Measurements from ENCODE around the gene ARL2.
"Not testable (repeated sequence)": the region's sequence is repeated elsewhere in the genome, so short reads cannot be mapped to it uniquely, and the experiment has no call there.

The ARL2 gene

GRCh38 chr11:64976651-64977050 is 37.3 kb upstream of the ARL2 start:
- ChIA-PET CTCF (no interaction called here), POLR2A (ENCODE audit: low non-redundant PET) (no interaction called here)
- H3K27ac ChIP-seq, result no peak overlapping the region
- DNase-seq (ENCODE audit: low spot score), result no peak
- TF ChIP-seq, protein P1, sequence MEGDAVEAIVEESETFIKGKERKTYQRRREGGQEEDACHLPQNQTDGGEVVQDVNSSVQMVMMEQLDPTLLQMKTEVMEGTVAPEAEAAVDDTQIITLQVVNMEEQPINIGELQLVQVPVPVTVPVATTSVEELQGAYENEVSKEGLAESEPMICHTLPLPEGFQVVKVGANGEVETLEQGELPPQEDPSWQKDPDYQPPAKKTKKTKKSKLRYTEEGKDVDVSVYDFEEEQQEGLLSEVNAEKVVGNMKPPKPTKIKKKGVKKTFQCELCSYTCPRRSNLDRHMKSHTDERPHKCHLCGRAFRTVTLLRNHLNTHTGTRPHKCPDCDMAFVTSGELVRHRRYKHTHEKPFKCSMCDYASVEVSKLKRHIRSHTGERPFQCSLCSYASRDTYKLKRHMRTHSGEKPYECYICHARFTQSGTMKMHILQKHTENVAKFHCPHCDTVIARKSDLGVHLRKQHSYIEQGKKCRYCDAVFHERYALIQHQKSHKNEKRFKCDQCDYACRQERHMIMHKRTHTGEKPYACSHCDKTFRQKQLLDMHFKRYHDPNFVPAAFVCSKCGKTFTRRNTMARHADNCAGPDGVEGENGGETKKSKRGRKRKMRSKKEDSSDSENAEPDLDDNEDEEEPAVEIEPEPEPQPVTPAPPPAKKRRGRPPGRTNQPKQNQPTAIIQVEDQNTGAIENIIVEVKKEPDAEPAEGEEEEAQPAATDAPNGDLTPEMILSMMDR (conservative IDR thresholded peaks at IDR 0.05; ENCODE audit: low read depth), result no peak

- H3K27ac ChIP-seq; POLR2A ChIA-PET (ENCODE audit: low non-redundant PET); DNase-seq (ENCODE audit: low spot score): not testable (repeated sequence)
- CTCF ChIA-PET, result interaction anchor here (0.6 kb wide), 1 partner anchor 34 kb away, joined by 4 read pairs; no protein-coding TSS in a partner anchor
These were observed 30.6 kb upstream of the ARL2 start for GRCh38 chr11:64983339-64983738.

DNA sequence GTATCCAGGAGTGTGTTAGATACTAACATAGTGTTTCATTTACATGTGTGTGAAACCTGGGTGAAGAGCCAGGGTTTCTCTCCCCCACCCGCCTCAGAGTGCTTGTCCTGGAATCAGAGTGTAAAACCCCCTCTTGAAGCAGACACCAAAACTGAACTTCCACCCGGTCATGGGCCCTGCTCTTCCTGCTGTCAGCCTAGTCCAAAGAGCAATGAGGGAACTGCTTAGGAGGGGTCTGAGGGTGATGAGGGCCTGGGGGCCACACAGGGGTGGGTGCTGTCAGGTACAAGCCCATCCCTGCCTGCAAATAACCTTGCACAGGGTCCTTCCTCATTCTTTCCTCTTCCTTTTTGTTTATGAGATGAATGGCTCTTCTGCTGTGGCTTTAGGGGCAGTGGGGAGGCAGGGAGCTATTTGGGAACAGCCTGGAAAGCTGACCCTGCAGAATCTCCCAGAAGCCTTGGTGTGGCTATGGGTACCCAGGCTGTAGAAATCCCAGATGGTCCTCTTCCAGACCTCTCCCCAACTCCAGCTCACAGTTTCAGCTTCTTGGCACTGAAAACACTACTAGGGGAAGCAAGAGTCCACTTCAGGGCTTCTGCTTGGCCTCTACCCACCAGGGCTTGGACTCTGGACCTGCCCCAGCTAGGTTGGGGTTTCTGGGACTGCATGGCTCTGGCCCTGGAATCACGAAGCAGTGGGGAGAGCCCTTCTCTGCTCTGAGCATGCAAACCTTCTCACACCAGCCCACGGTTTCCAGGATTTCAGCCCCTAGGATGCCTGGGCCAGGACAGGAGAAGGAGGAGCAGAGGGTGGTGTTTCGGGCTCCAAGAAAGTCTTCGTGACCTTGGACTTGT is 25.7 kb upstream of the ARL2 start:
- TF ChIP-seq, protein P1 (conservative IDR thresholded peaks at IDR 0.05; ENCODE audit: low read depth), result no peak
- ChIA-PET POLR2A (ENCODE audit: low non-redundant PET) (no interaction called here), CTCF (no interaction called here)
- DNase-seq (ENCODE audit: low spot score), result no peak
- H3K27ac ChIP-seq, result no peak overlapping the region

DNA sequence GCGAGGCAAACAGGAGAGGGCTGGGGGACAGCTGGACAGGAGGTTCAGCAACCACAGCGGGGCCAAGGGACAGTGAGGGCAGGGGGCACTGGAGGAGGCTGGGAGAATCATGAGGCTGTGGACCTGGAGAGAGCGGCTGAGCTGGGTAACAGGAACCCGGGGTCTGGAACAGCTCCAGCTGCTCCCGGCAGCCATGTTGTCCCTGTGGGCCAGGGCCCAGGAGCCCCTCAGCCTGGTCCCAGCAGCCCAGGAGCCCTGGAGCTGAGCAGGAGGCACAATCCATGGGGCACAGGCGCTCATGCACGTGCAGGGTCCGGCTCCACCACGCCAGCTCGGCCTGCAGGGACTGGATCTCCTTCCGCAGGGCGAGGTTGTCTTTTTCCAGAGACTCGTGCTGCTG is 24.5 kb upstream of the ARL2 start:
- no peak for DNase-seq (ENCODE audit: low spot score)
- ChIA-PET CTCF (interaction anchor here (0.5 kb wide), 1 partner anchor 72 kb away, joined by 3 read pairs; no protein-coding TSS in a partner anchor), POLR2A (ENCODE audit: low non-redundant PET) (no interaction called here)
- no peak overlapping the region for H3K27ac ChIP-seq
- TF ChIP-seq, protein P1 (conservative IDR thresholded peaks at IDR 0.05; ENCODE audit: low read depth), result no peak

DNA sequence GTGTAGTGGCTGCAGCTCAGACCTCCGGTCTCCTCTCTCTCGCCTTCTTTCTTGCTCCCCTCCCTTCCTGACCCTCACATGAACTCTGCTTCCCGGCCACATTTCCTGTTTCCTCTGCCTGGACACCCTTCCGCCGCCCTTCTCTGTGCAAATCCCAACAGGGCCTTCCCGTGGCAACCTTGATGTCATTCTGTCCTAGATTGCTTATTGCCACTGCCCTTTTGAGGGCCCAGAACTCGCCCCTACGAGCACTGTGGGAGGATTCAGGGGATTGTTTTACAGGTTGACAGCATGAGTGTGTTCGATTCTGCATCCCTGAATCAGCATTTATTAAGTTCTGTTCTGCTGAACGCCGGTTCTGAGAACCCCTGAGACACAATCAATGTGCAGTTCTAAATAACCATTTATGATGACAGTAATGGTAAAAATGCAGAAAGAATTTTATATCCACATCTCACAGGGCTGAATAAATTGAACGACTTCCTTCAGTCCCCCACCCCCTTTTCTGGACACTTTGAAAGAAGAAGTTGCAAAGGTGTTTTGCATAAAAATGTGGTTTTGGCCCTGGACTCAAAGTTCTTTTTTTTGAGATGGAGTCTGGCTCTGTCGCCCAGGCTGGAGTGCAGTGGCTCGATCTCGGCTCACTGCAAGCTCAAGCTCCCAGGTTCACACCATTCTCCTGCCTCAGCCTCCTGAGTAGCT is 23.6 kb upstream of the ARL2 start:
- POLR2A ChIA-PET (ENCODE audit: low non-redundant PET), result no interaction called here
- H3K27ac ChIP-seq, result no peak overlapping the region
- CTCF ChIA-PET, result no interaction called here
- no peak for DNase-seq (ENCODE audit: low spot score)
- TF ChIP-seq, protein P1 (conservative IDR thresholded peaks at IDR 0.05; ENCODE audit: low read depth), result no peak

GRCh38 chr11:64994318-64994717 is 19.6 kb upstream of the ARL2 start:
- TF ChIP-seq, protein P1 (conservative IDR thresholded peaks at IDR 0.05; ENCODE audit: low read depth), result no peak
- H3K27ac ChIP-seq, result no peak overlapping the region
- CTCF ChIA-PET, result interaction anchor here (0.7 kb wide), 1 partner anchor 78 kb away, joined by 3 read pairs; no protein-coding TSS in a partner anchor
- no peak for DNase-seq (ENCODE audit: low spot score)
- POLR2A ChIA-PET (ENCODE audit: low non-redundant PET), result no interaction called here
